Right lobe of liver (tissue), 4 donors: ENCODE data around the gene SPDYA.
A peak's percentile ranks its signal among the peaks of the same experiment; 100 is the strongest.

Source experiments
- CTCF ChIP-seq, 4 donors: fragments of 200-600 bp in 3 of 4; fragments of 450-650 bp in 1 of 4; IDR thresholded peaks; one replicate each; pipeline versions ENCODE4 v1.5.1 to v1.8.0; 2016 to 2022; ENCODE audit warnings: antibody characterized with exemption in 4 of 4, mild to moderate bottlenecking in 2 of 4
- POLR2A ChIP-seq: fragments of 450-650 bp; IDR thresholded peaks from one replicate; pipeline ENCODE4 v1.6.1; 2017; ENCODE audit warnings: antibody characterized with exemption, mild to moderate bottlenecking
- donor health status: DM: no; HTN: no; CAD: no.
- donor health status: DM: no; HTN: no; CAD: no.
- donor health status: DM: no; HTN: yes; CAD: no.

GRCh38 chr2:28894470-28895188, 84.0 kb downstream of the SPDYA start, which contains the start of gene WDR43:
- TF ChIP-seq CTCF (IDR thresholded peaks at IDR 0.05) = no peak
- TF ChIP-seq POLR2A = peak; percentile 72
